Measurements from ENCODE around the gene NUAK1.

Gene NUAK1

DNA sequence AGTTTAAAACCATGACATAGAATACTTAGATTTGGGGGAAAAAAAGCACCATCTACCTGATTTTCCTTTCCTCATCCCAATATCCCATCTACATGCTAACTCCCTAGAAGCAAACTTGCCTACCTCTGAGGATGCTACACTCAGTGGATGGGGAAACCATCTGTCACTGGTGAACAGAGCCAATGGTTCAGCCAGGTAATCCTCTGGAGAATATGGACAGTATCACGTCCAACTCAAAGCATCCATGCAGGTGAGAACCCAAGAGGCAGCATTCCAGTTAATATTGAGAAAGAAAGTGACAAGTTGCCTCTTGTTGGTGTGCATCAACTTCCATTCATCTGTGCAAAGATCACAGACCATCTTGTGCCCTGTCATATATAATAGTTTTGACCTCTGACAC lies 73.2 kb downstream of the NUAK1 start:
- Mint-ChIP-seq H3K27ac (no peak overlapping the region), H3K4me3 (no peak overlapping the region), H3K27me3 (peaks cover 9% of the 10 kb centered on the region), H3K36me3 (ENCODE audit: low read depth) (no peaks in the 10 kb centered on the region), H3K9me3 (no peaks in the 10 kb centered on the region), H3K4me1 (ENCODE audit: low read depth) (no peaks in the 10 kb centered on the region)

DNA sequence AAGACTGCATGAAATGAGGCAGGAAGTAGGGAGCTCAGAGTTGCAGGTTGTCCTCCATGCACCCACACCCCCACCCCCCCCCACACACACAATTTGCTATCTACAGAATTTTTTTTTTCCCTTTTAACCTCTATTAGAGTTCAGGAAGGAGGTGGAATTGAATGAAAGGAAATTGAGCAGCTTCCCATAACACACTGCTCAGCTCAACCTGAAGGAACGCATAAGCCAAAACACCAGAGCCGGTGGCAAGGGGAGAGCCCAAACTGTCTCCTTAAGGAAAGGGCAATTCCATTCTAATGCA lies 74.1 kb downstream of the NUAK1 start:
- H3K27ac Mint-ChIP-seq = no peak overlapping the region
- peaks cover 4% of the 10 kb centered on the region for H3K27me3 Mint-ChIP-seq
- no peaks in the 10 kb centered on the region for H3K9me3 Mint-ChIP-seq
- no peaks in the 10 kb centered on the region for H3K4me1 Mint-ChIP-seq (ENCODE audit: low read depth)
- no peak overlapping the region for H3K4me3 Mint-ChIP-seq
- no peaks in the 10 kb centered on the region for H3K36me3 Mint-ChIP-seq (ENCODE audit: low read depth)

DNA sequence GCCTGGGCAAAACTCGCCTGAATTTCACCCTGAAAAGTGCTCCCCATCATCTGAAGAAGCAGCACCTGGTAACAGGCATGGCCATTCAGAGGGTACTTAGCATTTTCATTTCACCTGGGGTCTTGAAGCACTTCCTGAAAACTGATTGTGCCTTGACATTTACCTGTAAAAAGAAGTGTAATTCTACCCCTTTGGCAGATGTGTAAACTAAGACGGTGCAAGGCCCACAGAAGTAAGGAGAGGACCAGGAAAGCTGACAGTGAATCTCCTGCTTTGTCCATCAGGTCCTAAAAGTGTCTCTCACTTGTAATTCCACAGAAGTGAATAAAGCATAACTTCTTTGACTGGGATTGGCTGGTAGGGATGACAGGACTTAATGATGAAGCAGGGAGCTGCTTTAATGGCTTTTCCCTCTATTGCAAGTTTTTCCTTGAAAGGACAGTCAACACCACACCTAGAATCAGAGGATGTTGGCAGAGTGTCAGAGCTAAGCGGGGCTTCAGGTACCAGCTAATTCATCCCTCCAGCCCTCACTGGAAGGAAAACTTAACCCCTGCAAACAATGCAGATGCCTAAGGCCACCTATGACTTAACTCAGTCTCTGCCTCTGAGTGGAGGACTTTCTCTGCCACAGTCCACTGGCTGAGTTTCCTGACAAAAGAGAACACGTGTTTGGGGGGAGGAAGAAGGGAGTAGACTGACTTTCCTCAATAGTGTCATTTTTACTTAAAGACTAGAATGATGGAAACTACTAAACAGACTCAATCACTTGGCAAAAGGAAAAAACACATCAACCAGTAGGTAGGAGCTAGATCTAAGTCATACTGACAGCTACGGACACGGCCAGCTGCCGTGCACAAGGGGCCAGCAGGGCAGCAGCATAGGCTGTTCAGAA lies 74.7 kb downstream of the NUAK1 start:
- Mint-ChIP-seq H3K9me3 (no peaks in the 10 kb centered on the region), H3K4me1 (ENCODE audit: low read depth) (no peaks in the 10 kb centered on the region), H3K27ac (no peak overlapping the region), H3K4me3 (no peak overlapping the region), H3K36me3 (ENCODE audit: low read depth) (no peaks in the 10 kb centered on the region), H3K27me3 (peaks cover 1% of the 10 kb centered on the region)

DNA sequence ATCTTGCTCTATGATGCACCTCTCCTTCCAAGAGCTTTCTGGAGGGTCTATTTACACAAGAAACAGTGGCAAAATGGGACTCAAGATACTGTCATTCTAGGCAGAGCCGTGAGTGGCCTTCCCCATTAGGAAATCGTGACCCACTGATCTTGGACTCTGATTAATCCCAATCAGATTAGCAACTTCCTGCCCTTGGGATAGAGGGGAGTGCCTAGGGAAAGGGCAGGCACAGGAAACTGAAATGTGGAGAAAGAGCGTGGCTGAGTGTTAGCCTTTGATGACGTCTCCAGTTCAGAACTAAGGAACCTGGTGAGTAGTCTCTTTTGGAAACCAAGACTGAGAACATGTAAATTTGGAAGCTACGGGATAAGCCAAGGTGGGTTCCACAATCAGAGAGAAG lies 76.1 kb downstream of the NUAK1 start:
- Mint-ChIP-seq H3K9me3 (no peaks in the 10 kb centered on the region), H3K27me3 (no peaks in the 10 kb centered on the region), H3K27ac (no peak overlapping the region), H3K4me3 (no peak overlapping the region), H3K4me1 (ENCODE audit: low read depth) (no peaks in the 10 kb centered on the region), H3K36me3 (ENCODE audit: low read depth) (no peaks in the 10 kb centered on the region)

DNA sequence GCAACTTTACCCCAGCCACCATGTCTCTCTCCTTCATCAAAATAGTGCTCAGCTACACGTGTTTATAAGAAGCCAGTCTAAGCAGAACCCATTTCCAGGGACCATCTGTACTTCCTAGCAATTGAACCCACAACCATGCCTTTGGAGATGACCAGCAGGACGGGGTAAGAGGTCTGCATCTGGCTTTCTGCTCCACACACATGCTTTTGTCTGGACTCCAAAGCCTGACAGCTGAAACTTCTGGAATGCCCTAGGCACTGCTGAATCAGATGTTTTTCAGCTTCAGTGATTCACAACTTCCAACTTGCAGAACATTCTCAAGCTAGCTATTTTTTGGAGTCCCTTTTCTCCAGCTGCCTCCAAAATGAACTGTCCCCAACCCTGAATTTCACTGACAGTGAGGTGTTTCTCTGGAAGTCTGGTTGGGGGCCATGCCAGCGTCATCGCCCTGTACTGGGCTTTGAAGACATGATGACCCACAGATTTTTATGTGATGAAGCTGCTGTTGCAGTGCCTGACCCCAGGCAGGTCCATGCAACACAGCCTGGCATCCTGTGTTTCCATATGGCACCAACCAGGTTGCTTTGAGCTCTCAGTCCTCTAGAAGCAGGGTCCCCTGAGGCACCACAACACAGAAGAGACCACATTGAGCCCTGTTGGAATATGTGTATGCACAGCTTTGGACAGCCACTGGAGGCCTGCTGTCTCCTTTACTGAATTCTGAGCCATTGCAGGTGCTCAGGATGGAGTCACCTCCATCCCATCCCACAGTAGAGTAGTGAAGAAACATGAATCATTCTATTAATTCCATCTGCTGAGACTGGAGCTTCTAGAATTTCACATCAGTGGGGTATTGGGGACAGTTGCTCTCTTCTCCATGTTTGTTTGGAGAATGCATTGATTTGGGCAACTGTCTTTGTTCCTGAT lies 80.2 kb downstream of the NUAK1 start:
- no peaks in the 10 kb centered on the region for H3K27me3 Mint-ChIP-seq
- no peaks in the 10 kb centered on the region for H3K36me3 Mint-ChIP-seq (ENCODE audit: low read depth)
- no peaks in the 10 kb centered on the region for H3K4me1 Mint-ChIP-seq (ENCODE audit: low read depth)
- no peak overlapping the region for H3K4me3 Mint-ChIP-seq
- H3K27ac Mint-ChIP-seq = no peak overlapping the region
- H3K9me3 Mint-ChIP-seq = peaks cover 3% of the 10 kb centered on the region

DNA sequence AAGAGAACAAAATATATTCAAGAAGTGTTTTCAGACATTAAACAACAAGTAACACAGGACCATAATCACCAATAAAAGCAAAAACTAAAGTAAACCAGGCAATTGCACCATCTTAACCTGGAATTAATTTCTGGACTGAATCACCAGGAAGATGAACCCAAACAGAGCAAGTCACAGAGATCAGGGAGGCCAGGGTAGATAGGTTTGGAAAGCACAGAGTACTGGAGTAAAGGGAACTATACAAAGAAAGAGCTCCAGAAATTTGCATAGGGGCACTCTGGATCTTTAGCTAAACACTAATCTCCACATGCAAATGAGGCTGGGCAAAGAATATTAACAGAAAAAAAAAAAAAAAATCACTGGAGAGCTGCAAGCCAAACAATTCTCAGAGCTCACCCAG lies 84.7 kb downstream of the NUAK1 start:
- H3K4me1 Mint-ChIP-seq (ENCODE audit: low read depth) = no peaks in the 10 kb centered on the region
- H3K4me3 Mint-ChIP-seq = no peak overlapping the region
- H3K27me3 Mint-ChIP-seq = peaks cover 32% of the 10 kb centered on the region
- no peak overlapping the region for H3K27ac Mint-ChIP-seq
- peaks cover 3% of the 10 kb centered on the region for H3K9me3 Mint-ChIP-seq
- H3K36me3 Mint-ChIP-seq (ENCODE audit: low read depth) = no peaks in the 10 kb centered on the region

DNA sequence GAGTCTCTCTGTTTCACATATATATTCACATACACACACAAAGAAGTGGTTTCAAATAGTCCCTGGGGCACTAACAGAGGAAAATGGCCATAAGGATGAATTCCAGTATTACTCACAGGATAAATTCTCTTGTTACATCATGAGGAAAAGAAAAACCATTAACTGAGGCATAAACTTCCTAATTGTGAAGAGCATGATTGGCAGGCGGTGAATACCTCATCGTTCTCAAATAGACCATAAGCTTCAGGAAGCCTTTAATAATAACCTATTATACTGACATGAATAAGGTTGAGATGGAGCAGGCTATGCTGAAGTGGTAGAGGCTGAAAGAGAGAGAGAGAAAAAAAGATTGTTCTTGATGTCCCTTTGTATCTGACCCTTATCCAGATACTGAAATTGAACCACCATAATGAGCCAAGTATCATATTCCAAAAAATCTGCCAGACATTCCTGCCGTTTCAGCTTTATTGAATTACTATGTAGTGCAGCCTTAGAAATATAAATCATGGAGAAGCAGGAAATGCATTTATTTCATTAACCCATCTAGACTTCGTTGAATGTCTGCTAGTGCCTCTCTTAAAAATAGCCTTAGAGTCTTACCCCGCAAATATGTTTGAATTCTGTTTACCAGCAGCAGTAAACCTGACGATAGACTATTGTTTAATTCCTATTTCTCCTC lies 86.8 kb downstream of the NUAK1 start:
- Mint-ChIP-seq H3K9me3 (peaks cover 3% of the 10 kb centered on the region), H3K4me3 (no peak overlapping the region), H3K27ac (no peak overlapping the region)

DNA sequence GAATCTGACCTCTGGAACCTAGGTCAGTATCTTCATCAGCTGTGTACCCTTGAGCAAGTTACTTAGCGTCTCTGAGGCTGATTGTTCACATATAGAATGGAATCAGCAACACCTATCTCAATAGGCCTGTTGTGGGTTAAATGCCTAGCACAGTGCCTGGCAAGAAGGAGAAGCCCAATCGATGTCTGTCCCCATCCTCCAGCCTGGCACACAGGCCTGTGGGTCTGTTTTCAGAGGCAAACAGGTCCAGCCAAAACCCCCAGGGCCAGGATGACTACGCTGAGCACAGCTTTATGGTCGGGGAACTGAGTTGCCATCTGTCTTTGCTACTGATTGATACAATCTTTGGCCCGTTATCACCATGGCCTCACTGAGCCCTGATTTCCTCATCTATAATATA lies 89.2 kb downstream of the NUAK1 start:
- Mint-ChIP-seq H3K27ac (no peak overlapping the region), H3K36me3 (ENCODE audit: low read depth) (no peaks in the 10 kb centered on the region), H3K27me3 (peaks cover 36% of the 10 kb centered on the region), H3K4me1 (ENCODE audit: low read depth) (no peaks in the 10 kb centered on the region), H3K9me3 (peaks cover 3% of the 10 kb centered on the region), H3K4me3 (no peak overlapping the region)

More for the DNA sequence above, 86.8 kb downstream of the NUAK1 start:
- H3K36me3 Mint-ChIP-seq (ENCODE audit: low read depth) = no peaks in the 10 kb centered on the region
- H3K4me1 Mint-ChIP-seq (ENCODE audit: low read depth) = no peaks in the 10 kb centered on the region
- peaks cover 36% of the 10 kb centered on the region for H3K27me3 Mint-ChIP-seq

DNA sequence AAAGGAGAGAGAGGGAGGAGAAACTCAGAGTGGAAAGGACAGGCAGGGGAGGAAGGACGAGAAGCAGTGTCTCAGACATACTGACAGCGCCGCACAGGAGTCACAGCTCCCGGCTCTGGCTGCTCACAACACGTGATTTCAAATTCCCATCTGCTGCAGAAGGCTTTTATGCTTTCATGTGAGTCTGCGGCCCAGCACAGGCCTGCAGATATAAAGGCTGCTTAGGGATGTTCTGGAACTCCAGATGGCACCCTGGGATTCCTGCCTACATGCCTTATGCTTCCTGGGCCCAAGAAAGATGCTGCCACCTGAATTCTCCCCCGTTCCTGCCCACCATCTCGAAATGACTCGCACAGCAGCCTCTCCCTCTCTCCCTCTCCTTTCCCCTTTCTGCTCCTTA lies 89.6 kb downstream of the NUAK1 start:
- peaks cover 36% of the 10 kb centered on the region for H3K27me3 Mint-ChIP-seq
- no peaks in the 10 kb centered on the region for H3K4me1 Mint-ChIP-seq (ENCODE audit: low read depth)
- peaks cover 3% of the 10 kb centered on the region for H3K9me3 Mint-ChIP-seq
- no peaks in the 10 kb centered on the region for H3K36me3 Mint-ChIP-seq (ENCODE audit: low read depth)
- no peak overlapping the region for H3K4me3 Mint-ChIP-seq
- H3K27ac Mint-ChIP-seq = no peak overlapping the region

DNA sequence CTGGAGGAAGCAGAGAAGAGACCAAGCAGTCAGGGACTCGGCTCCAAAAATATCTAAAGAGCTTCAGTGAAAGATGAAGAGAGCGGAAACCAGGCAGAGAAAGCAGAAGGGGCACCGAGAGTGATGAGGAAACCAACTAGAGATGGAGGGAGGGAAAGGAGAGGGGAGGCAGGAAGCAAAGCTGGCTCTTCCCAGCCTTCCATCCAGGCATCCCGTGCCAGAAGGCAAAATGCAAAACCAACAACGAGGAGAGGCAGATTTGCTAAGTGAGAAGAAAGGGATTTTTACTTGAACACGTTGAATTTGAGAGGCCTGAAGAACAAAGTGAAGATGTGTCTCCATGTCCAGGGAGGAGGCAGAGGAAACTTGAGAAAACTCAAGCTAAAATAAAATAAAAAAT lies 90.1 kb downstream of the NUAK1 start:
- H3K27me3 Mint-ChIP-seq = peaks cover 38% of the 10 kb centered on the region
- H3K27ac Mint-ChIP-seq = no peak overlapping the region
- no peaks in the 10 kb centered on the region for H3K4me1 Mint-ChIP-seq (ENCODE audit: low read depth)
- no peaks in the 10 kb centered on the region for H3K9me3 Mint-ChIP-seq
- H3K36me3 Mint-ChIP-seq (ENCODE audit: low read depth) = no peaks in the 10 kb centered on the region
- no peak overlapping the region for H3K4me3 Mint-ChIP-seq

DNA sequence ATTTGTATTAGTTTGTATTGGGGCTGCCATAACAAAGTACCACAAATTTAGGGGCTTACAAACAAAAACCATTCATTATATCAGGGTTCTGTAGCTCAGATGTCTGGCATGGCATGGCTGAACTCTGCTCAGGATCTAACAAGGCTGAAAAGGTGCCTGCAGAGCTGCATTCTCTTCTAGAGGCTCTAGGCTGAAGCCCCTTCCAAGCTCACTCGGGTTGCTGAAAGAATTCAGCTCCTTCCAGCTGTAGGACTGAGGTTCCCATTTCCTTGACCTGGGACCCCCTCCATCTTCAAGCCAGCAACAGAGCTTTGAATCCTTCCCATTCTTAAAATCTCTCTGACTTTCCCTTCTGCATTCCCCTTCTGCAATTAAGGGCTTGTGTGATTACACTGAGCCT lies 90.7 kb downstream of the NUAK1 start:
- Mint-ChIP-seq H3K4me1 (ENCODE audit: low read depth) (no peaks in the 10 kb centered on the region), H3K27ac (no peak overlapping the region), H3K9me3 (no peaks in the 10 kb centered on the region), H3K36me3 (ENCODE audit: low read depth) (no peaks in the 10 kb centered on the region), H3K4me3 (no peak overlapping the region), H3K27me3 (peaks cover 41% of the 10 kb centered on the region)

DNA sequence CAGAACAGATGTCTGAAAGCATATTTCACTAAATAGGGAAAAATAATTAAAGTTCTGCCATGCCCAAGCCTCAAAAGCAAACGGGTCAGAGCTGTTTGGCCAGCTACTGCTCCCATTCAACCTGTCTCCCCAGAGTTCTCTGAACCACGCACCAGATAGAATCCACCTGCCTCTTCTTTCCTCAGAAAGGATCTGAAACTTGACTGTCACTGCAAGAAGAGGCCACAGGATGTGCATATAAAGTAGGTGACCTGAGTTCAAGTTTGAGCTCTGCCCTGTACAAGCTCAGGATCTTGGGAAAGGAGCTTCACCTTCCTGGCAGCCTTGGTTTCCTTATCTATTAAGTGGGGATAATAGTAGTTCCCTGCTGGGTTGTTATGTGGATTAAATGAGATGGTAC lies 91.8 kb downstream of the NUAK1 start:
- Mint-ChIP-seq H3K36me3 (ENCODE audit: low read depth) (no peaks in the 10 kb centered on the region), H3K9me3 (no peaks in the 10 kb centered on the region), H3K27me3 (peaks cover 32% of the 10 kb centered on the region), H3K4me1 (ENCODE audit: low read depth) (no peaks in the 10 kb centered on the region), H3K4me3 (no peak overlapping the region), H3K27ac (no peak overlapping the region)

DNA sequence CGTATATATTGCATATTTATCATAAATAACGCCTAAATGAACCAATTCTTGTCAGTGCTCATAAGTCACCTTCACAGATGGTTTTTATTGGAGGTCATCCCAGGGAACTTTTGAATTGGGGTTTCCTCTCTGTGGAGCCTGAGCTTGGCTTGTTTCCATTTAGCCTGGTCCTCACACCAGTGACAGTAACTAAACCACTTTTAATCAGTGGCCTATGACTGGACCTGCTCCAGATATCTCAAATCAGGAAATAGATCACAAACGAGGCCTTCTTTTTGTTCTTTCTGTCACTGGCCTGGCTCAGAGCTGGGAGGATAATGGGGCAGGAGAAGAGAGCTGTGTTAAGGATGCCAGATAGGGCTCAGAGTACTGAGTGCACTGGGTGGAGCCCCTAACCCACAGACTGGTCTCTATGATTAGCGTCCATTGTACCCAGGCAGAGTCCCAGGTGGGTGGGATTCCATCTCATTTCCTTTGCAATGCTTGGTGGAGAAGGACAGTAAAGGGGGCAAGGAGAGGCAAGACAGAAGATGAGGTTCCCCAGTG lies 92.4 kb downstream of the NUAK1 start:
- no peaks in the 10 kb centered on the region for H3K4me1 Mint-ChIP-seq (ENCODE audit: low read depth)
- H3K4me3 Mint-ChIP-seq = no peak overlapping the region
- peaks cover 26% of the 10 kb centered on the region for H3K27me3 Mint-ChIP-seq
- H3K9me3 Mint-ChIP-seq = no peaks in the 10 kb centered on the region
- H3K36me3 Mint-ChIP-seq (ENCODE audit: low read depth) = no peaks in the 10 kb centered on the region
- H3K27ac Mint-ChIP-seq = no peak overlapping the region

DNA sequence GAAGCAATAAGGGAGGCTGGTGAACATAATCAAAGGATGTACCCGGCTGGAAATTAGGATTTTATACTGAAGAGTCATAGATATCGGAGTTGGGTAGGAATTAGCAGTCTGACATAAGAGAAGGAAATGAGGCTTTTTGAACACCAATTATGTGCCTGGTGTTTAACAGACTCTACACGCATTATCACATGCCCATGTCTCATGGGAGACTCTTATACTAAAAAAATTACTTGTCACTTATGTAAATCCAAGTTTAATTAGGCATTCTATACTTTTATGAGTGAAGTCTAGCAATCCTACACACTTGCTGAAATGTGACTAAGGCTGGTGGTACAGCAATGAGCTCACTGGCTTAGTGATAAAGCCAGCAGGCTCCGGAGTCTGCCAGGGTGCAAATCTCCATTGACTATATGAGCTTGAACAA lies 93.5 kb downstream of the NUAK1 start:
- Mint-ChIP-seq H3K4me3 (no peak overlapping the region), H3K27me3 (peaks cover 16% of the 10 kb centered on the region), H3K4me1 (ENCODE audit: low read depth) (no peaks in the 10 kb centered on the region), H3K27ac (no peak overlapping the region), H3K9me3 (no peaks in the 10 kb centered on the region), H3K36me3 (ENCODE audit: low read depth) (no peaks in the 10 kb centered on the region)

DNA sequence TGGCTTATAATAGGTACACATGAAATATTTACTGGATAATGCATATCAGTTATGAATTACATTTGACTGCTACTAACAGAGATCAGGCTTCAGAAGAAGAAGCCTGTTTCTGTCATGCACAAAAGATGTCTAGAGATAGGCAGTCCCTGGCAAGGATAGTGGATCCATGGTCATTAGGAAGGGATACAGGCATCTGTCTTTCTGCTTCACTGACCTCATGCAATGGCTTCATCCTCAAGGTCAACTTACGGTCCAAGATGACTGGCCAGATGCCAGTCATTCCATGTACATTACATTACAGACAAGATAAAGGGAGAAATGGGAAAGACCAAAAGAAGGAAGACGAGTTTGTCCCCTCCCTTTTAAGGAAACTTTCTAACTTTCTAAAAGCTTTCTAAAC lies 94.0 kb downstream of the NUAK1 start:
- Mint-ChIP-seq H3K4me1 (ENCODE audit: low read depth) (no peaks in the 10 kb centered on the region), H3K9me3 (no peaks in the 10 kb centered on the region)

More for the DNA sequence above, 94.0 kb downstream of the NUAK1 start:
- no peak overlapping the region for H3K27ac Mint-ChIP-seq
- peaks cover 16% of the 10 kb centered on the region for H3K27me3 Mint-ChIP-seq
- H3K4me3 Mint-ChIP-seq = no peak overlapping the region
- H3K36me3 Mint-ChIP-seq (ENCODE audit: low read depth) = no peaks in the 10 kb centered on the region
